GM19351 (cell line): ENCODE data around the gene TIAM2.
"Not testable (repeated sequence)": the region's sequence is repeated elsewhere in the genome, so short reads cannot be mapped to it uniquely, and the experiment has no call there.

Experiments
- ATAC-seq: cut with Tn5 transposase; IDR thresholded peaks from one replicate; pipeline ENCODE4 v1.9.1; 2021; ENCODE audit warnings: mild to moderate bottlenecking, moderate library complexity; ENCODE audit not compliant: unreplicated experiment

Gene TIAM2

DNA sequence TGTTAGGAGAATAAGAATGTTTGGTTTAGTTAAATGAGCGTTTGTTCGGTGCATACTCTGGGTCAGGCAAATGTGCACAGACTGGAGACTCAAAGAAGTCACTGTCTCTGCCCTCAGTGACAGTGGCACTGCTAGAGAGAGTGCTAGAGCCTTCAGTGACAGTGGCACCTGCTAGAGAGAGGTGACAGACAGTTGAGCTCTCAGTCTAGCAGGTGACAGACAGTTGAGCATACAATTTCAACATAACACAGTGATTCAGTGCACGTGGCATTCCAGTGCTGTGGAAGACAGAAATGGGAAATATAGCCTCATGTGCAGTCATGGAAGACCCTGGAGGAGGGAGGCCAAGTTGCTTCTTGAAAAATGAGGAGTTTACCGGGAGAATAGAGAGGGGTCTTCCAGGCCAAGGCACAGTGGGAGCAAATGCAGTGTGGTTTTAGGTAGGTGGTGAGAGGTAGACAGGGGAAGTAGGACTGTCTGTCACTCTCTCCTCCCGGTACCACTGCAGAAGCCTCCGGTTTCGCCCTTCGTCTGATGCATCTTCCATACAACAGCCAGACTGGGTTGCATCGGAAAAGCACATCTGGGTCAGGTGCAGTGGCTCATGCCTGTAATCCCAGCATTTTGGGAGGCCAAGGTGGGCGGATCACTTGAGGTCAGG is 160.8 kb downstream of the TIAM2 start:
- ATAC-seq = no peak

DNA sequence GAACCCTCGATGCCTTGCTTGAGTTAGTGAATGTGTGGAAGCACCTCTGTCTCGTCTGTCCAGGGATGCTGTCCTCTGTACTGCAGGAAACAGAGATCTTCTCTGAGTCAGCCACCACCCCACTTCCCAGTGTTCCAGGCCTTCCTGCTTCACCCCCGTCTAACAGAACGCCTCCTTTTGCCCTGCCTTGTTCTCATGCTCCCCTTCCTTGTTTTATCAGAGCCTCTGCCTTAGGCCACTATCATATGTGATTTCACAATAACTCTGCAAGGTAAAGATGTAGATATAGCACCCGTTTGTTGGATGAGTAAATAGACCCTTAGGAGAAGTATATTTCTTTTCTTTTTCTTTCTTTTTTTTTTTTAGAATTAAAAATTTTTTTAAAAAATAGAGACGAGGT is 162.0 kb downstream of the TIAM2 start:
- no peak for ATAC-seq

DNA sequence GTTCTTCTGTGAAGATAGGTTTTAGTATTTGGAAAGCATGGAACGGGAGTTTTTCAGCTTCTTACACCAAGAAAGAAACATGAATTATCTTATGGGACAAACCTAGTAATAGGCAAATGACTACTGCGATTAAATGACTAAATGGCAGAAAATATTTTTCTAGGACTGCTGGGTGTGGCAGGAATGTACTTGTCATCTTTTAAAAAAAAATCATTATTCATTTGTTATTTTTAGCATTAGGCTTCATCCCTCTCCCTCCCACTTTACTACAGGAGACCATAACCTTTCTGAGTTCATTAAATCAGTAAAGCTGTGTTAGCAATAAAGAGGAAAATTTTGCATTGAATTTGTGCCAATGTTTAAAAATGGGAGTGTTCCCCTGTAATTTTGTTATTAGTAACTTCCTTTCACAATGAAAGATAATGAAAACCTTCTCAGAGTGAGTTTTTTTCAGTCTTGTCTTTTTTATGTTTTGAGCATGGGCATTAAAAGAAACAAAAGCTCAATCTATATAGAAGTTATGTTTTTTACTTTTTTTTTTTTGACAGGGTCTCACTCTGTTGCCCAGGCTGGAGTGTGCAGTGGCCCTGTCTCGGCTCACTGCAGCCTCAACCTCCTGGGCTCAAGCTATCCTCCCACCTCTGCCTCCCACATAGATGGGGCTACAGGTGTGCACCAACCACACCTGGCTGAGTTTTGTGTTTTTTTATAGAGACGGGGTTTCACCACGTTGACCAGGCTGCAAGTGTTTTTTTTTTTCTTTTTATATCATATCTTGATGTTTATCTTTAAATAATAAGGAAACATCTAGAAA is 163.1 kb downstream of the TIAM2 start:
- peak; percentile 49 for ATAC-seq

- no peak for ATAC-seq
Observed at GRCh38 chr6:155162682-155163081, 167.6 kb downstream of the TIAM2 start.

DNA sequence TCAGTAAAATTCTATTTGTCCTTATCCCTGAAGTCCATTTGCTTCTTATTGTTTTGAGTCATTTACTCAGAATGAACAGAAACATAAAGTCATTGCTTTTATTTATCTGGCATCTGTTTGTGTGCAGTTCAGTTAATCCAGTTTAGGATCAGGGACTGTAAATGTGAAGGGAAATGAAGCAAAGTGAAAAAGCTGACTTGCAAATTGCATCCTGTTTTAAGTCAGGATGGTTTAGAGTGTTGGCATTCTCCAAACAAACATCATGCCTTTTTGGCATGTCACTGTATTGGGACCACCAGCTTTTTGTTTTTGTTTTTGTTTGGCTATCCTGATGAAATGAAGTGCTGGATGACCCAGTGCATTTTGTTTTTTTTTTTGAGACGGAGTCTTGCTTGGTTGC is 168.5 kb downstream of the TIAM2 start:
- ATAC-seq = no peak

- peak; percentile 49 for ATAC-seq
Observed at GRCh38 chr6:155165029-155165710, 170.1 kb downstream of the TIAM2 start.

GRCh38 chr6:155170519-155170918 is 175.4 kb downstream of the TIAM2 start:
- ATAC-seq = no peak

GRCh38 chr6:155171109-155171746 is 176.1 kb downstream of the TIAM2 start:
- ATAC-seq = peak; percentile 84

GRCh38 chr6:155171747-155172449 is 176.8 kb downstream of the TIAM2 start:
- peak; percentile 4 for ATAC-seq

DNA sequence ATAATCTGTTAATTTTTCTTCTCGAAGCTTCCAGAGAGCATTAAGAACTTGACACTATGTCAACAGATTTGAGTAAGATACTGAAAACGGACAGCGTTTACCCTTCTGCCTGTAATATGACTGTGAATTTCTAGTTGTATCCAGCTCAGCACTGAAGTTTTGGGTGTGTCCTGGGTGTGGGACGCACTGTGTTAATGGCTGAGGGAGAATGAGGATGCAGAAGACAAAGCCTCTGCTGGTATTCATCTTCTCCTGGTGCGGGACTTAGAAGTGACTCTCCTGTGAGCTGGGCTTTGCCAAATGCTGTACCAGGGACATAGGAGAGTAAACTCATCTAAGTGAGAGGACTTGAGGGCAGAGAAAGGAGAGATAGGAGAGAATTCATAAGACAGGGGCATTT is 178.4 kb downstream of the TIAM2 start:
- no peak for ATAC-seq

DNA sequence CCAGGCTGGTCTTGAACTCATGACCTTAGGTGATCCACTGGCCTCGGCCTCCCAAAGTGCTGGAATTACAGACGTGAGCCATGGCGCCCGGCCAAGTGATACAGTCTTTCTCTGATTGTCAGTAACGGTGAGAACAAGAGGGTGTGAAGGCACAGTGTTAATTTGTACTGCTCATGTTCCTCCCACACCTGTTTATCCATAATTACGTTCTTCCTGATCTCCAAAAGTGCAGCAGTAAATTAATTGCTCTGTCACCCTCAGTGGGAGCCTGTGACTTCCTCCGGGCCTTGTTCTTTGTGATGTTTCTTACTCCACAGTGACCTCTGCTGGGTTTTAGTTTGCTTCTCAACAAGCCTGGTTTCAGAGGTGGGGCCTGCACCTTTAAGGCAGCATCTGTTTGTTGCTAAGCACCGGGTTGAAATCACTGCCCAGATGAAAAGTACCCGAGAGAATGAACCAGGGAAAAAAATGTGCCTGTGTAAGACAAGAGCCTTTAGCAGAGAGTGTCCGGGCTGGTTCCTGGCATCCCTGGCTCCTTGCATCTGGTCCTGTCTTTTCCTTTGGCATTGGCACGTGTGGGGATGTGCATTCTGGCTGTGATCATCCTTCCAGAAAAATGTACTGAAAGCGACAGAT is 179.6 kb downstream of the TIAM2 start:
- peak; percentile 56 for ATAC-seq

DNA sequence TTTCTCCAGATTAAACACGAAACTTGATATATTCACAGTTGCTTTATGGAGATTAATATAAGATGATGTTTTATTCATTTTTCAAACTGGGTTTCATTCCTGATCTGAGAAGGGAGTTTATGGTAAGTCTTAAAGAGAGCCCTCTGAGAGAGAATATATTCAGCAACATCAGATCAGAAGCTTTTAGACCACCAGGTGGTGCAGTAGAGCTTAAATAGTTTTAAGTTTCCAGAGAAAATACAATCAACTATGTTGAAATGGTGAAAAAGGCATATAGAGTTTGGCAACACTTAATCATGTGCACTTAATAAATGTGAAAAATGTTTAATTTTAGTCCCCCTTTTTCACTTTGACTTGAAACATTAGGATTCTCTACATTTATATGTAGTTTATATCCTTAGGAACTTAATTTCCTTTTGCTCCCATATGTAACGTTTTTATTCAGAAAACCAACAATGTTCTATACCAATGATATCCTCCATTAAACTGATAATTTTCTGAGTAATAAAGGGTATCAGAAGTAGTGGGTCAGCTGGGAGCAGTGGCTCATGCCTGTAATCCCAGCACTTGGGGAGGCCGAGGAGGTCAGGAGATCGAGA is 182.3 kb downstream of the TIAM2 start:
- no peak for ATAC-seq

- ATAC-seq = peak; percentile 56
Observed at GRCh38 chr6:155181498-155181897, 186.4 kb downstream of the TIAM2 start.

- no peak for ATAC-seq
Observed at GRCh38 chr6:155182103-155182502, 187.0 kb downstream of the TIAM2 start.

DNA sequence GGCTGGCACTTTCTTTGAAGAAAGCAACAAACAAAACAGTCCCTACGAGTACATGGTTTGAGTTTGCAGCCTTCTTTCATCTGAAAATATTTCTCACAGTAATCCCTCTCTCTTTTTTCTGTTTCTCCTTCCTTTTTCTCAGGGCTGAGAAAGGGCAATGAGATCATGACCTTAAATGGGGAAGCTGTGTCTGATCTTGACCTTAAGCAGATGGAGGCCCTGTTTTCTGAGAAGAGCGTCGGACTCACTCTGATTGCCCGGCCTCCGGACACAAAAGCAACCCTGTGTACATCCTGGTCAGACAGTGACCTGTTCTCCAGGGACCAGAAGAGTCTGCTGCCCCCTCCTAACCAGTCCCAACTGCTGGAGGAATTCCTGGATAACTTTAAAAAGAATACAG is 188.0 kb downstream of the TIAM2 start:
- ATAC-seq = peak; percentile 40

- not testable (repeated sequence) for ATAC-seq
Observed at GRCh38 chr6:155185041-155185440, 189.9 kb downstream of the TIAM2 start.

DNA sequence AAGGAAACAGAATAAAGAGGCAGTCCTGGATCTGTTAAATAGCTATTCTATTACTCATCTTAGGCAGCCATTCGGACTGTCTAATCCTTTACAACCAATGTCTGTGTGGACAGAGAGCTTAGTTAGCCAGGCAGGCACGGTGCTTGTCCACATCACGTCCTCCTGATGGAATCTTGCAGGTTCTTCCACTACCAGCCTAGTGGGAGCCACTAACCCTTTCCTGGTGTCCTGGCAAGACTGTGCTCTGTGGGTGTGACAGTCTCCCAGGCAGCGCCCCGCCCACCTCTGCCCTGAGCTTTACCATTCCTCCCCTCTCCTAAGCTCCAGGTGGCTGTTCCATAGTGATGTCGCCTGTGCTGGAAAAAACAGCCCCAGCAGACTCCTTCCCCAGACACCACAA is 190.4 kb downstream of the TIAM2 start:
- no peak for ATAC-seq

DNA sequence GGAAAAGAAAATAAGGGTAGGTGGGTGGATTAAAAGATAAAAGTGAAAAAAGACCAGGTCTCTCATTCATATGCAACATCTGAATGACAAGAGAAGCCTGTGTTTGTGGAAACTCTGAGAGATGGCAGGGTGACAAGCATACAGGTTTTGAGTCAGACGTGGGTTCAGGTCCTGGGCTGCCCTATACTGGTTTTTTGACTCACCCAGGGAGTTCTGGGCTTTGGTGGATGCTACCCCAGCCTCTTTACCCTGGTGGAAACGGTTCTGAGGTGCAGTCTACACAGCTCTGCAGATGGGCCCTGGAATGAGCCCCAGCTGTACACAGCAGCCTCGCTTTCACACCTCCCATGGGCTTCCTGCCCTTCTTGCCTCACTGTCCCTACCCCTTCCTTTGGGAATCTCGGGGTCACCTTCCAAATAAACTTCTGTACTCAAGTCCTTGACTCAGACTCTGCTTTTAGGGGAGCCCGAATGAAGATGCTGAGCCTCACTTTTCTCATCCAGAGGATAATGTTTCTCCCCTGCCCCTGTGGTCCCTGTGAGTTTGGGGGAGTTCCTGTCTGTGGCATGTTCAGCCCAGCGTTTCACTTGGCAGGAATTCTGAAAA is 191.0 kb downstream of the TIAM2 start:
- peak; percentile 21 for ATAC-seq

DNA sequence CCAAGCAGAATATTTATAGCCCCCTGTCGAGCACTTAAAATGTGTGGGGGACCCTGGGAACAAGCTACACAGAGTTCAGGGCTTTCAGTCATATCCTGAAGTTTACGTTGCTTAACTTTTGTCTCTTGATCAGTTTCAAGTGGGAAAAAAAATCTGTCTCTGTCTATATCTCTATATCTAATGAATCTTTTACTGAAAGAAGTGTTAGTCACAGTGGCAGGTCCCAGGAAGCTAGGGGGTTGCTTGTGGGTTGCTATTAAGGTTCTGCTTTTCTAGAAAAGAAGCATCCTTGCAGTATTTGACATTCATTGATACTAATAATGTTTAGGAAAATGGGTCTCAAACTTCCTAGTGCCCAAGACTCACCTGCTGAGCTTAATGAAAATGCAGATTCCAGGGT is 192.0 kb downstream of the TIAM2 start:
- ATAC-seq = no peak
